Neural cell (in vitro differentiated cells): ENCODE measurements around the gene CEBPZ.

Experiments
- RAD21 ChIP-seq: fragments of 450-650 bp; conservative IDR thresholded peaks from 2 replicates; pipeline ENCODE4 v1.6.1; 2014; ENCODE audit warnings: antibody characterized with exemption, mild to moderate bottlenecking, moderate library complexity
- SMC3 ChIP-seq: fragments of 450-650 bp; conservative IDR thresholded peaks from 2 replicates; pipeline ENCODE4 v1.6.1; 2014; ENCODE audit warnings: antibody characterized with exemption, mild to moderate bottlenecking, moderate library complexity; ENCODE audit not compliant: poor library complexity
- TAF1 ChIP-seq: IDR thresholded peaks from 2 replicates; pipeline ENCODE4 v1.6.1; 2012; ENCODE audit warnings: low read depth
- TF ChIP-seq, protein P1 (sequence below): fragments of 450-650 bp; IDR thresholded peaks from 2 replicates; pipeline ENCODE4 v1.5.1; 2014; ENCODE audit warnings: antibody characterized with exemption, mild to moderate bottlenecking, moderate library complexity; ENCODE audit not compliant: poor library complexity, severe bottlenecking

DNA sequence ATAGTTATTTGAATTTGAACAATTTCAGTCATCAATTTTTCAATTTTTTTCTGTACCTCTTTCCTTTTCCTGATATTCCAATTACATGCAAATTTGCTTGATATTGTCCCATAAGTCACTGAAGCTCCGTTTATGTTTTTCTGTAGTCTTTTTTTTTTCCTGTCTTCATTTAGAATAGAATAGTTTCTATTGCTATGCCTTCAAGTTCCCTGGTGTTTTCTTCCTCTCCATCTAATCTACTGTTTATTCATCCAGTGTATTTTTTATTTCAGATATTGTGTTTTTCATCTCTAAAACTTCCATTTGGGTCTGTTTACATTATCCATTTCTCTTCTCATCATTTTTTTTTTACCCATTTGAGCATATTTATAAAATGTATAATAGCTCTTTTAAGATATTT is 66.6 kb downstream of the CEBPZ start:
- TF ChIP-seq TAF1: no peak
- TF ChIP-seq, protein P1, sequence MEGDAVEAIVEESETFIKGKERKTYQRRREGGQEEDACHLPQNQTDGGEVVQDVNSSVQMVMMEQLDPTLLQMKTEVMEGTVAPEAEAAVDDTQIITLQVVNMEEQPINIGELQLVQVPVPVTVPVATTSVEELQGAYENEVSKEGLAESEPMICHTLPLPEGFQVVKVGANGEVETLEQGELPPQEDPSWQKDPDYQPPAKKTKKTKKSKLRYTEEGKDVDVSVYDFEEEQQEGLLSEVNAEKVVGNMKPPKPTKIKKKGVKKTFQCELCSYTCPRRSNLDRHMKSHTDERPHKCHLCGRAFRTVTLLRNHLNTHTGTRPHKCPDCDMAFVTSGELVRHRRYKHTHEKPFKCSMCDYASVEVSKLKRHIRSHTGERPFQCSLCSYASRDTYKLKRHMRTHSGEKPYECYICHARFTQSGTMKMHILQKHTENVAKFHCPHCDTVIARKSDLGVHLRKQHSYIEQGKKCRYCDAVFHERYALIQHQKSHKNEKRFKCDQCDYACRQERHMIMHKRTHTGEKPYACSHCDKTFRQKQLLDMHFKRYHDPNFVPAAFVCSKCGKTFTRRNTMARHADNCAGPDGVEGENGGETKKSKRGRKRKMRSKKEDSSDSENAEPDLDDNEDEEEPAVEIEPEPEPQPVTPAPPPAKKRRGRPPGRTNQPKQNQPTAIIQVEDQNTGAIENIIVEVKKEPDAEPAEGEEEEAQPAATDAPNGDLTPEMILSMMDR: no peak
- TF ChIP-seq RAD21: no peak
- TF ChIP-seq SMC3: no peak
